Common myeloid progenitor, CD34-positive (primary cell): Measurements from ENCODE around the gene SLC6A11.

ENCODE experiments used
- CTCF ChIA-PET: fragments of 350-600 bp; sonication (Branson Sonifier 250); formaldehyde crosslinking; loops from one replicate; lab custom pipeline; 2021; ENCODE audit warnings: antibody characterized with exemption; lab: Charles Lee
- POLR2A ChIA-PET: fragments of 350-600 bp; sonication (Branson Sonifier 250); formaldehyde crosslinking; loops from one replicate; lab custom pipeline; 2021; ENCODE audit warnings: antibody characterized with exemption; lab: Charles Lee
- DNase-seq, 3 donors: peaks; one replicate each; pipeline versions ENCODE4 v3.0.0 to v3.0.0-alpha.2; 2013
- H3K27ac ChIP-seq, 2 experiments: 1 replicate in 1 of 2; 2 replicates in 1 of 2; pipeline ENCODE4 v1.7.0; 2013; ENCODE audit warnings: inconsistent platforms in 2 of 2, low read length in 2 of 2, mild to moderate bottlenecking in 2 of 2, low read depth in 1 of 2, moderate library complexity in 1 of 2; ENCODE audit not compliant: severe bottlenecking in 2 of 2, insufficient read depth in 1 of 2, poor library complexity in 1 of 2
- H3K27me3 ChIP-seq, 5 experiments: replicated peaks in 2 of 5; 1 replicate in 3 of 5; 2 replicates in 2 of 5; pipeline versions ENCODE4 v1.6.1 to v1.7.0; 2013; ENCODE audit warnings: low read length in 4 of 5, mild to moderate bottlenecking in 2 of 5, moderate library complexity in 2 of 5, inconsistent platforms in 1 of 5; ENCODE audit not compliant: insufficient read depth in 5 of 5, control insufficient read depth in 4 of 5
- H3K36me3 ChIP-seq, 4 experiments: 1 replicate in 2 of 4; 2 replicates in 2 of 4; pipeline versions ENCODE4 v1.6.1 to v1.7.0; 2013; ENCODE audit warnings: low read length in 3 of 4, control low read depth in 1 of 4, mild to moderate bottlenecking in 1 of 4; ENCODE audit not compliant: control insufficient read depth in 4 of 4, insufficient read depth in 4 of 4
- H3K4me1 ChIP-seq, 4 experiments: 1 replicate in 3 of 4; 2 replicates in 1 of 4; pipeline versions ENCODE4 v1.6.1 to v1.7.1; 2013; ENCODE audit warnings: low read length in 3 of 4, mild to moderate bottlenecking in 3 of 4, control low read depth in 1 of 4, inconsistent platforms in 1 of 4, moderate library complexity in 1 of 4; ENCODE audit not compliant: control insufficient read depth in 4 of 4, insufficient read depth in 4 of 4; ENCODE audit errors: control extremely low read depth in 1 of 4
- H3K4me3 ChIP-seq, 7 experiments: 1 replicate in 4 of 7; 2 replicates in 3 of 7; pipeline versions ENCODE4 v1.5.1 to v1.7.0; 2013; ENCODE audit warnings: mild to moderate bottlenecking in 7 of 7, low read length in 6 of 7, moderate library complexity in 6 of 7, inconsistent platforms in 2 of 7, low read depth in 2 of 7, control low read depth in 1 of 7; ENCODE audit not compliant: insufficient read depth in 4 of 7, control insufficient read depth in 1 of 7; ENCODE audit errors: extremely low read depth in 1 of 7
- H3K9me3 ChIP-seq, 5 experiments: 1 replicate in 4 of 5; 2 replicates in 1 of 5; pipeline versions ENCODE4 v1.6.1 to v1.7.1; 2013; ENCODE audit warnings: low read length in 4 of 5, mild to moderate bottlenecking in 2 of 5, inconsistent platforms in 1 of 5, low read depth in 1 of 5, moderate library complexity in 1 of 5; ENCODE audit not compliant: control insufficient read depth in 4 of 5, insufficient read depth in 2 of 5; ENCODE audit errors: control extremely low read depth in 1 of 5
- WGBS: methylation state at CpG from one replicate; pipeline ENCODE4 v1.1.5; 2013; ENCODE audit not compliant: insufficient coverage; 5-methylcytosine and 5-hydroxymethylcytosine counted together

The SLC6A11 gene

GRCh38 chr3:10952525-10952924, 136.5 kb downstream of the SLC6A11 start:
- 42% methylated on average over 3 of the region's 3 CpGs for WGBS
- POLR2A ChIA-PET = no interaction called here

GRCh38 chr3:10954740-10955139, 138.7 kb downstream of the SLC6A11 start:
- Histone ChIP-seq H3K4me3 (no peak overlapping the region), H3K9me3 (no peaks in the 10 kb centered on the region), H3K36me3 (no peaks in the 10 kb centered on the region), H3K4me1 (peaks cover 0 to 2% (median 0%) of the 10 kb centered on the region in 4 experiments), H3K27ac (no peak overlapping the region), H3K27me3 (peaks cover 0 to 64% (median 11%) of the 10 kb centered on the region in 5 experiments)
- CTCF ChIA-PET = interaction anchor here (1.5 to 6.3 kb wide), 4 partner anchors 11 to 197 kb away, joined by 3 to 35 read pairs (median 6); no protein-coding TSS in a partner anchor
- 57% methylated on average over 1 of the region's 3 CpGs for WGBS
- DNase-seq = no peak
- POLR2A ChIA-PET = no interaction called here

More at GRCh38 chr3:10952525-10952924, 136.5 kb downstream of the SLC6A11 start:
- Histone ChIP-seq H3K9me3 (no peaks in the 10 kb centered on the region), H3K4me3 (no peak overlapping the region), H3K27ac (no peak overlapping the region), H3K27me3 (peaks cover 0 to 61% (median 11%) of the 10 kb centered on the region in 5 experiments), H3K36me3 (no peaks in the 10 kb centered on the region), H3K4me1 (no peaks in the 10 kb centered on the region)
- CTCF ChIA-PET = interaction anchor here (0.9 to 6.3 kb wide), 4 partner anchors 8 to 108 kb away, joined by 3 to 35 read pairs (median 5); no protein-coding TSS in a partner anchor
- no peak for DNase-seq

DNA sequence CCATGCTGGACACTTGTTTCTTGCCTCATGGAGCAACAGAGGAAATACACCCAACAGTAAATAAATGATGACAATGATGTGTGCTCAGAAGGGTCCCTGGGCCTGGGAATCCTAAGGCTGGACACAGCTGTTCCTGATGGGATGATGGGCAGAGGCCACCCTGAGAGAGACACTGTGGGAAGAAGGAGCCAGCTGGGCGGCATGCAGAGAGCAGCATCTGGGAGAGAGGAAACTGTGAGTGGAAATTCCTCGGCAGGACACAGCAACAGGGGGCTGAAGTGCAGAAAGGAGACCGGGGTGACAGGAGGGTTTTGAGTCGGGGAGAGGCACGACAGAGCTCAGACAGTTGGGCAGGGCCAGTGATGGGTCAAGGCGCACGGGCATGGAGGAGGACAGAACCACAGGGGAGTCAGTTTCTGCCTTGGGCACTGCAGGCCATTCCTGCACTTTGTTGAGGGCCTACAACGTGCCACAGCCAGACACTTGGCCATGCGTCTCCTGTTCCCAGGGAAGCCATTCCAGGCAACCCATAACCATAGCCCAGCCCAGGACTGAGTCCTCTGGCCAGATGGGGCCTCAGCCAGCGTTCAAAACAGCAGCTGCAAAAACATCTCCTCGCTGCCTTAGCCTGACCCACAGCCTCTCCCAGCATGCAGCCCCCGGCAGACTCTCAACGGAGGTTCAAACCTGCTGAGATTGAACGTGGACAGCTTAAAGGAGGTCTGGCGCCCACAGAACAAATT, 139.9 kb downstream of the SLC6A11 start:
- Histone ChIP-seq H3K36me3 (no peaks in the 10 kb centered on the region), H3K4me3 (no peak overlapping the region), H3K4me1 (peaks cover 0 to 2% (median 0%) of the 10 kb centered on the region in 4 experiments), H3K27ac (no peak overlapping the region), H3K9me3 (no peaks in the 10 kb centered on the region), H3K27me3 (peaks cover 0 to 67% (median 13%) of the 10 kb centered on the region in 5 experiments)
- WGBS = 83% methylated on average over 15 of the region's 15 CpGs
- POLR2A ChIA-PET = no interaction called here
- no peak for DNase-seq
- CTCF ChIA-PET = interaction anchor here (1.5 to 6.3 kb wide), 3 partner anchors 12 to 198 kb away, joined by 3 to 35 read pairs (median 5); no protein-coding TSS in a partner anchor

GRCh38 chr3:10956531-10956930, 140.5 kb downstream of the SLC6A11 start:
- peaks cover 0 to 60% (median 13%) of the 10 kb centered on the region in 5 experiments for H3K27me3 ChIP-seq
- 90% methylated on average over 2 of the region's 4 CpGs for WGBS
- CTCF ChIA-PET = interaction anchor here (6.3 kb wide), 1 partner anchor 12 kb away, joined by 35 read pairs; no protein-coding TSS in a partner anchor
- H3K36me3 ChIP-seq = no peaks in the 10 kb centered on the region
- H3K9me3 ChIP-seq = no peaks in the 10 kb centered on the region
- H3K27ac ChIP-seq = no peak overlapping the region
- peaks cover 0 to 2% (median 0%) of the 10 kb centered on the region in 4 experiments for H3K4me1 ChIP-seq
- DNase-seq = no peak
- POLR2A ChIA-PET = no interaction called here
- no peak overlapping the region for H3K4me3 ChIP-seq

DNA sequence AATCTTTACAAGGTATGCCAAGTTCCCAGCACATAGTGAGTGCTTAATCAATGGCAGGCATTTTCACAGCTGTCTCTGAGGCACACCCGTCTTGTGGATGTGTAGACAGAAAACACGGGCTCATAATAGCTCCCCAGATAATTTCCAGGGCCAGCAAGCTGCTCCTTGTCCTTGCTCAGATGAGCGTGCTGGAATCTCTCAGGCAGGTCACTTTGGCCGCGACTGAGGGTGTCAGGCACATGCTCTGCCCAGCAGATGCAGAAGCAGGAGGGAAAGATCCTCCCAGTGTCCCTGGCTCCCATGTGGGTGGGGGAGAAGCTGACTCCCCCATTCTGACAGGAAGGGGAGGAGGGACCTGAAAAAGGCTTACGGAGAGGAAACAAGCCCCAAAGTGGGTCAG, 141.0 kb downstream of the SLC6A11 start:
- WGBS = 82% methylated on average over 5 of the region's 6 CpGs
- Histone ChIP-seq H3K4me1 (peaks cover 0 to 2% (median 0%) of the 10 kb centered on the region in 4 experiments), H3K27ac (no peak overlapping the region), H3K9me3 (no peaks in the 10 kb centered on the region), H3K27me3 (peaks cover 0 to 56% (median 13%) of the 10 kb centered on the region in 5 experiments), H3K36me3 (no peaks in the 10 kb centered on the region), H3K4me3 (no peak overlapping the region)
- DNase-seq = no peak
- POLR2A ChIA-PET = no interaction called here
- CTCF ChIA-PET = no interaction called here

DNA sequence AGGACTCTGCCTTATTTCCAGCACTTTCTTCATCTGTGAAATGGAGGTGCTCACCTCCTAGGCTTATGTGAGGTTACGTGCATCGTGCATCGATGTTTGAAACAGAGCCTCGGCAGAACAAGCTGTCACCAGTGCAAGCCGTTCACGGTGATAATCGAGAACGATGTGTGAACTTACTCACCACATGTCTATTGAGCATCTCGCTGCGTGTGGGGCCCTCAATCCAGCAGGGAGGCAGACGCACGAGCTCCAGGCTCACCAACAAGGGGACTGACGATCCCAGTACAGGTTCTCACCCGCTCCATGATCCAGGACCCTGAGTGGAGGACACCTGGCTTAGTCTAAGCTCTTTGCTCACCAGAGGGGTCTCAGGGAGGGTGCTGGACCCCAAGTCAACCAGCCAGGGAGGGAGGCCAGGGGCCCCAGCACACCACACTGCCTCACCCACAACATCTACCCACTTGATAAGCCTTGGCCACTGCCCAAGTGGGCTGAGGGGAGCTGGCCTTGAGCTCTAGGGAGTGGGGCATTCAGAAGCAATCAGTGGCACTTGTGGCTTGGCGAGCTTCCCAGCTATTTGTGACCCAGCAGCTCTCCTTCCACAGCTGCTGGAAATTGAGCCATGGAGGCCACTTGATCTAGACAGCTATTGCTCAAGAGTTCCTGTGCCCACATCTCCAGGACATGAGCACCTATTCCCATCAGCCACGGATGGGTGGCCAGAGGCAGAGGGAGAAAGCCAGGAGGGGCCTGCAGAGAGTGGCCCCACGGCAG, 142.1 kb downstream of the SLC6A11 start:
- no peak overlapping the region for H3K4me3 ChIP-seq
- peaks cover 0 to 2% (median 0%) of the 10 kb centered on the region in 4 experiments for H3K4me1 ChIP-seq
- CTCF ChIA-PET = interaction anchor here (0.6 to 2.2 kb wide), 4 partner anchors 10 to 102 kb away, joined by 3 to 8 read pairs (median 3); no protein-coding TSS in a partner anchor
- H3K27me3 ChIP-seq = peaks cover 0 to 49% (median 13%) of the 10 kb centered on the region in 5 experiments
- H3K9me3 ChIP-seq = no peaks in the 10 kb centered on the region
- no peaks in the 10 kb centered on the region for H3K36me3 ChIP-seq
- DNase-seq = peak; percentile 45 to 73 (median 64)
- H3K27ac ChIP-seq = no peak overlapping the region
- WGBS = 68% methylated on average over 17 of the region's 17 CpGs
- POLR2A ChIA-PET = no interaction called here
